ENCODE data around the gene TULP1. TPM values are rescaled to one million over a fixed set of nuclear protein-coding genes. Genes with fewer than 3 reads are reported as not detected.

The TULP1 gene
- total RNA-seq, 1 experiment from 2014 or later = not detected

DNA sequence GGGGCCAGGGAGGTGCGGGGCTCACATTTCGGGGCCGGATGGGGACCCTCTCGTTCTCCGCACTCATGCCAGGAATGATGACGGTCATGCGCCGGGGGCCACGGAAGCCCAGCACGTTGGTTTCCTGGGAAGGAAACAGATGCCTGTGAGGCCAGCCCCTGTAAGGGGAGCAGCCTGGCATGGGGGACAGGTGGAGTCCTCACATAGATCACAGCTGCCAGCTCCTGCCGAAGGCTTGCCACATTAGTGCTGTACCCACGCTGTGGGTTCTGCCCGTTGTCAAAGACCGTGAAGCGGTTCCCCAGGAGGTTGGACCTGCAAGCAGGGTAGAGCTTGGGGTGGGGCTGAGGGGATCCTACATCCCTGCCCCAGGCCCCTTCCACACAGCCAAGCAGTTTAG is 9.2 kb downstream of the TULP1 start:
- H2AFZ ChIP-seq (ENCODE audit: low read length) = no peak overlapping the region
- H3K4me2 ChIP-seq (ENCODE audit: low read length) = no peak overlapping the region
- intact Hi-C loops (cut with micrococcal nuclease) = no loop called here
- DNase-seq (no peak), ATAC-seq (no peak)
- no peaks in the 10 kb centered on the region for H3K79me2 ChIP-seq (ENCODE audit: low read length)
- no peak for TF ChIP-seq EZH2phosphoT487 (IDR thresholded peaks at IDR 0.05; ENCODE audit: borderline replicate concordance, low read length)
- TF ChIP-seq, protein P1, sequence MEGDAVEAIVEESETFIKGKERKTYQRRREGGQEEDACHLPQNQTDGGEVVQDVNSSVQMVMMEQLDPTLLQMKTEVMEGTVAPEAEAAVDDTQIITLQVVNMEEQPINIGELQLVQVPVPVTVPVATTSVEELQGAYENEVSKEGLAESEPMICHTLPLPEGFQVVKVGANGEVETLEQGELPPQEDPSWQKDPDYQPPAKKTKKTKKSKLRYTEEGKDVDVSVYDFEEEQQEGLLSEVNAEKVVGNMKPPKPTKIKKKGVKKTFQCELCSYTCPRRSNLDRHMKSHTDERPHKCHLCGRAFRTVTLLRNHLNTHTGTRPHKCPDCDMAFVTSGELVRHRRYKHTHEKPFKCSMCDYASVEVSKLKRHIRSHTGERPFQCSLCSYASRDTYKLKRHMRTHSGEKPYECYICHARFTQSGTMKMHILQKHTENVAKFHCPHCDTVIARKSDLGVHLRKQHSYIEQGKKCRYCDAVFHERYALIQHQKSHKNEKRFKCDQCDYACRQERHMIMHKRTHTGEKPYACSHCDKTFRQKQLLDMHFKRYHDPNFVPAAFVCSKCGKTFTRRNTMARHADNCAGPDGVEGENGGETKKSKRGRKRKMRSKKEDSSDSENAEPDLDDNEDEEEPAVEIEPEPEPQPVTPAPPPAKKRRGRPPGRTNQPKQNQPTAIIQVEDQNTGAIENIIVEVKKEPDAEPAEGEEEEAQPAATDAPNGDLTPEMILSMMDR (conservative IDR thresholded peaks at IDR 0.05; ENCODE audit: low read depth, low read length) = no peak
- no peak for TF ChIP-seq EZH2 (IDR thresholded peaks at IDR 0.05; ENCODE audit: low read length, unreplicated experiment)
- H3K4me1 ChIP-seq (ENCODE audit: insufficient read depth, low read length) = peaks cover 5% of the 10 kb centered on the region
- no peaks in the 10 kb centered on the region for H3K36me3 ChIP-seq (ENCODE audit: low read depth, low read length)
- no peaks in the 10 kb centered on the region for H3K9me3 ChIP-seq (ENCODE audit: low read length)
- no peak overlapping the region for H3K27ac ChIP-seq (ENCODE audit: low read length)
- BruUV-seq (replicated peaks) = no TSS peak
- H3K9me2 ChIP-seq (replicated peaks; ENCODE audit: low read length) = no peaks in the 10 kb centered on the region
- CTCF ChIA-PET = no interaction called here
- H4K20me1 ChIP-seq (ENCODE audit: low read length) = no peaks in the 10 kb centered on the region
- no peak overlapping the region for H3K9ac ChIP-seq (ENCODE audit: low read length)
- H3K4me3 ChIP-seq (ENCODE audit: low read length) = no peak overlapping the region
- no peaks in the 10 kb centered on the region for H3K27me3 ChIP-seq (ENCODE audit: low read length)
- no peaks in the 10 kb centered on the region for H3F3A ChIP-seq (ENCODE audit: low read length, unreplicated experiment)
- POLR2A ChIA-PET (ENCODE audit: unreplicated experiment) = no interaction called here

DNA sequence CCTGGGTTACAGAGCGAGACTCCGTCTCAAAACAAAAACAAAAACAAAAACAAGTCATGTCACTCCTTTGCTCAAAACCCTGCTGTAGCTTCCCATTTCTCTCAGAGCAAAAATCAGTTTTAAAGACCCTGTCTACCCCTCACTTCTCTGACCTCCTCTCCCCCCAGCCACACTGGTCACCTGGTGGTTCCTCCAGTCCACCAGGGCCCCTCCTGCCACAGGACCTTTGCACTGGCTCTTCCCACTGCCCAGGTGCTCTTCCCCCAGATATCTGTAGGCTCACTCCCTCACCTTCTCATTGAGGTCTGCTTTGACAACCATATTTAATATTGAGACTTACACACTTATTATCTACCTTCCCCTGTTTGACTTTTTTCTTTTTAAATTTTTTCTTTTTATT is 10.9 kb downstream of the TULP1 start:
- H2AFZ ChIP-seq (ENCODE audit: low read length) = no peak overlapping the region
- peaks cover 13% of the 10 kb centered on the region for H3K4me1 ChIP-seq (ENCODE audit: insufficient read depth, low read length)
- no peaks in the 10 kb centered on the region for H3K79me2 ChIP-seq (ENCODE audit: low read length)
- ChIA-PET CTCF (no interaction called here), POLR2A (ENCODE audit: unreplicated experiment) (no interaction called here)
- H3K27me3 ChIP-seq (ENCODE audit: low read length) = no peaks in the 10 kb centered on the region
- H3K9me2 ChIP-seq (replicated peaks; ENCODE audit: low read length) = no peaks in the 10 kb centered on the region
- no peak overlapping the region for H3K27ac ChIP-seq (ENCODE audit: low read length)
- no TSS peak for BruUV-seq (replicated peaks)
- no peak for TF ChIP-seq EZH2phosphoT487 (IDR thresholded peaks at IDR 0.05; ENCODE audit: borderline replicate concordance, low read length)
- TF ChIP-seq EZH2 (IDR thresholded peaks at IDR 0.05; ENCODE audit: low read length, unreplicated experiment) = no peak
- TF ChIP-seq, protein P1 (conservative IDR thresholded peaks at IDR 0.05; ENCODE audit: low read depth, low read length) = no peak
- H3K4me2 ChIP-seq (ENCODE audit: low read length) = no peak overlapping the region
- H3F3A ChIP-seq (ENCODE audit: low read length, unreplicated experiment) = no peaks in the 10 kb centered on the region
- H3K9ac ChIP-seq (ENCODE audit: low read length) = no peak overlapping the region
- H4K20me1 ChIP-seq (ENCODE audit: low read length) = no peaks in the 10 kb centered on the region
- DNase-seq = no peak
- intact Hi-C loops (cut with micrococcal nuclease) = no loop called here
- no peaks in the 10 kb centered on the region for H3K36me3 ChIP-seq (ENCODE audit: low read depth, low read length)
- ATAC-seq = no peak
- no peaks in the 10 kb centered on the region for H3K9me3 ChIP-seq (ENCODE audit: low read length)
- no peak overlapping the region for H3K4me3 ChIP-seq (ENCODE audit: low read length)

DNA sequence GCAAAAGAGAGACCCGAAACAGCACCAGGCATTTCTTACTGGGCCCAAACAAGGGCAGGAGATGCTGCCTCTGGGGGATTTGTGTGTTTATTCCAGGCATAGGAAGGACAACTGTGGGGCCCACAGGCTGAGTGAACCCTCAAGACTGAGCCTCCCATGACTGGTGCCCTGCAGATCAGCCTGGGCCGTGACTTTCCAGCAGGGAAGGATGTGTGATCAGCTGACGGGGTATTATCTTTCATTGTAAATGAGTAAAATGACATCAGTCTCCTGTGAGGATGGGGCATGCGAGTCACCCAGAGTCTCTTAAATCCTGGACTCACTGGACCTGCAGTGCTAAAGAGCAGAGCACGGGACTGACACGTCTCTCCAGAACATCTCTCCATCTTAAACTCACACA is 11.9 kb downstream of the TULP1 start:
- intact Hi-C loops (cut with micrococcal nuclease) = no loop called here
- no peaks in the 10 kb centered on the region for H3K9me2 ChIP-seq (replicated peaks; ENCODE audit: low read length)
- H3K4me3 ChIP-seq (ENCODE audit: low read length) = no peak overlapping the region
- peaks cover 15% of the 10 kb centered on the region for H3K4me1 ChIP-seq (ENCODE audit: insufficient read depth, low read length)
- H4K20me1 ChIP-seq (ENCODE audit: low read length) = no peaks in the 10 kb centered on the region
- ChIA-PET POLR2A (ENCODE audit: unreplicated experiment) (no interaction called here), CTCF (no interaction called here)
- no TSS peak for BruUV-seq (replicated peaks)
- no peak for TF ChIP-seq EZH2phosphoT487 (IDR thresholded peaks at IDR 0.05; ENCODE audit: borderline replicate concordance, low read length)
- H3K27ac ChIP-seq (ENCODE audit: low read length) = no peak overlapping the region
- no peaks in the 10 kb centered on the region for H3K36me3 ChIP-seq (ENCODE audit: low read depth, low read length)
- no peak overlapping the region for H2AFZ ChIP-seq (ENCODE audit: low read length)
- peaks cover 5% of the 10 kb centered on the region for H3K79me2 ChIP-seq (ENCODE audit: low read length)
- ATAC-seq (peak; percentile 3; the same call in 1 of the 2 replicates), DNase-seq (peak; percentile 58)
- H3K27me3 ChIP-seq (ENCODE audit: low read length) = no peaks in the 10 kb centered on the region
- no peak overlapping the region for H3K9ac ChIP-seq (ENCODE audit: low read length)
- H3K9me3 ChIP-seq (ENCODE audit: low read length) = no peaks in the 10 kb centered on the region
- no peak overlapping the region for H3K4me2 ChIP-seq (ENCODE audit: low read length)
- H3F3A ChIP-seq (ENCODE audit: low read length, unreplicated experiment) = no peaks in the 10 kb centered on the region
